ENCODE results near the gene UGT1A10.

The UGT1A10 gene

DNA sequence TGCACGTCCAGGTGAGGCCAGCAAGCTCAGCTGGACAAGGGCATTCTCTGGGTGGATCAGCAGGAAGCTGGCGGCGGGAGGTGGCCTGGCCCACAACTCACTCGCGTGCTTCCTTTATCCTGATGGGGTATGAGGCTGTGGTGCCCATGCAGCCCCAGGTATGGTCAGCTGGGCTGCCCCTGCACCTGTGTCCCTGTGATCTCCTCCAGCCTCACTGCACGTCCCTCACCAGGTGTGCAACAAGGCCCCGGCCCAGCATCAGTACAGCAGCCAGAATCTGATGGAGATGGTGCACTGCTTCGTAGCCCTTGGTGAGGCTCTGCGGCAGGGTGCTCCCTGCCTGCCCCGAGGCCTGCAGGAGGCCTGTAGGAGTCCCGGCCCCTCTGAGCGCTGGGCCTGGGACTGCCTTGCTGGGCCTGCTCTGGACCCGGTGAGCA, 159.5 kb downstream of the UGT1A10 start:
- Histone ChIP-seq H3K79me2 (ENCODE audit: insufficient read depth, low read length) (no peaks in the 10 kb centered on the region), H2AFZ (ENCODE audit: low read length) (no peak overlapping the region), H3K9ac (ENCODE audit: low read depth, low read length, poor library complexity, severe bottlenecking) (no peak overlapping the region), H4K20me1 (ENCODE audit: insufficient read depth, low read length, poor library complexity, severe bottlenecking) (no peaks in the 10 kb centered on the region), H3K4me2 (ENCODE audit: low read depth, low read length, poor library complexity, severe bottlenecking) (no peak overlapping the region), H3K4me1 (ENCODE audit: insufficient read depth, low read length, poor library complexity, severe bottlenecking) (no peaks in the 10 kb centered on the region), H3K9me3 (ENCODE audit: insufficient read depth, low read depth, low read length) (no peaks in the 10 kb centered on the region), H3F3A (ENCODE audit: low read depth) (no peaks in the 10 kb centered on the region), H3K36me3 (ENCODE audit: insufficient read depth, low read length) (no peaks in the 10 kb centered on the region), H3K27me3 (ENCODE audit: insufficient read depth, low read length, poor library complexity, severe bottlenecking) (no peaks in the 10 kb centered on the region), H3K9me2 (replicated peaks; ENCODE audit: low read depth, low read length) (no peaks in the 10 kb centered on the region), H3K4me3 (ENCODE audit: low read length, poor library complexity, severe bottlenecking) (no peak overlapping the region)
- TF ChIP-seq, protein P1, sequence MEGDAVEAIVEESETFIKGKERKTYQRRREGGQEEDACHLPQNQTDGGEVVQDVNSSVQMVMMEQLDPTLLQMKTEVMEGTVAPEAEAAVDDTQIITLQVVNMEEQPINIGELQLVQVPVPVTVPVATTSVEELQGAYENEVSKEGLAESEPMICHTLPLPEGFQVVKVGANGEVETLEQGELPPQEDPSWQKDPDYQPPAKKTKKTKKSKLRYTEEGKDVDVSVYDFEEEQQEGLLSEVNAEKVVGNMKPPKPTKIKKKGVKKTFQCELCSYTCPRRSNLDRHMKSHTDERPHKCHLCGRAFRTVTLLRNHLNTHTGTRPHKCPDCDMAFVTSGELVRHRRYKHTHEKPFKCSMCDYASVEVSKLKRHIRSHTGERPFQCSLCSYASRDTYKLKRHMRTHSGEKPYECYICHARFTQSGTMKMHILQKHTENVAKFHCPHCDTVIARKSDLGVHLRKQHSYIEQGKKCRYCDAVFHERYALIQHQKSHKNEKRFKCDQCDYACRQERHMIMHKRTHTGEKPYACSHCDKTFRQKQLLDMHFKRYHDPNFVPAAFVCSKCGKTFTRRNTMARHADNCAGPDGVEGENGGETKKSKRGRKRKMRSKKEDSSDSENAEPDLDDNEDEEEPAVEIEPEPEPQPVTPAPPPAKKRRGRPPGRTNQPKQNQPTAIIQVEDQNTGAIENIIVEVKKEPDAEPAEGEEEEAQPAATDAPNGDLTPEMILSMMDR (conservative IDR thresholded peaks at IDR 0.05; ENCODE audit: low read length) = no peak
- no peak for TF ChIP-seq EZH2phosphoT487 (IDR thresholded peaks at IDR 0.05; ENCODE audit: borderline replicate concordance)

DNA sequence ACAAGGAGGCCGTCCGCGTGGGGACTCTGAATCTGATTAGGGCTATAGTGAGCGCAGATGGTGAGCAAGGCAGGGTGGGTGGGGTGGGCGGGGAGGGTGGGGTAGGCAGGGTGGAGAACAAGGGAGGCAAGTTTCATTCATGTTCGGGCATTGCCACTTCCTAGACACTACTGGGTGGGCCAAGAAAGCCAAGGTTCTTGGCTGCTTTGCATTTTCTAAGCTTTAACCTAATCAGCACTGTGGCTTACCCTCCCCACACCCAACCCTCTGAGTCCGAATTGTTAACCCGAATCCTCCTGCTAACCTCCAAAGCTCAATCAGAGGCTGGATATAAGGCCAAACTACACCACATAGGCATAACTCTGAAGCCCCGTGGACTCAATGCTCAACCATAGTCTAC, 160.0 kb downstream of the UGT1A10 start:
- H3K4me3 ChIP-seq (ENCODE audit: low read length, poor library complexity, severe bottlenecking) = no peak overlapping the region
- no peak overlapping the region for H3K4me2 ChIP-seq (ENCODE audit: low read depth, low read length, poor library complexity, severe bottlenecking)
- no peaks in the 10 kb centered on the region for H3K79me2 ChIP-seq (ENCODE audit: insufficient read depth, low read length)
- H3K9me3 ChIP-seq (ENCODE audit: insufficient read depth, low read depth, low read length) = no peaks in the 10 kb centered on the region
- no peaks in the 10 kb centered on the region for H4K20me1 ChIP-seq (ENCODE audit: insufficient read depth, low read length, poor library complexity, severe bottlenecking)
- no peaks in the 10 kb centered on the region for H3K9me2 ChIP-seq (replicated peaks; ENCODE audit: low read depth, low read length)
- no peaks in the 10 kb centered on the region for H3K27me3 ChIP-seq (ENCODE audit: insufficient read depth, low read length, poor library complexity, severe bottlenecking)
- no peak overlapping the region for H3K9ac ChIP-seq (ENCODE audit: low read depth, low read length, poor library complexity, severe bottlenecking)
- TF ChIP-seq, protein P1 (conservative IDR thresholded peaks at IDR 0.05; ENCODE audit: low read length) = no peak
- no peak overlapping the region for H2AFZ ChIP-seq (ENCODE audit: low read length)
- H3F3A ChIP-seq (ENCODE audit: low read depth) = no peaks in the 10 kb centered on the region
- H3K4me1 ChIP-seq (ENCODE audit: insufficient read depth, low read length, poor library complexity, severe bottlenecking) = no peaks in the 10 kb centered on the region
- no peaks in the 10 kb centered on the region for H3K36me3 ChIP-seq (ENCODE audit: insufficient read depth, low read length)

DNA sequence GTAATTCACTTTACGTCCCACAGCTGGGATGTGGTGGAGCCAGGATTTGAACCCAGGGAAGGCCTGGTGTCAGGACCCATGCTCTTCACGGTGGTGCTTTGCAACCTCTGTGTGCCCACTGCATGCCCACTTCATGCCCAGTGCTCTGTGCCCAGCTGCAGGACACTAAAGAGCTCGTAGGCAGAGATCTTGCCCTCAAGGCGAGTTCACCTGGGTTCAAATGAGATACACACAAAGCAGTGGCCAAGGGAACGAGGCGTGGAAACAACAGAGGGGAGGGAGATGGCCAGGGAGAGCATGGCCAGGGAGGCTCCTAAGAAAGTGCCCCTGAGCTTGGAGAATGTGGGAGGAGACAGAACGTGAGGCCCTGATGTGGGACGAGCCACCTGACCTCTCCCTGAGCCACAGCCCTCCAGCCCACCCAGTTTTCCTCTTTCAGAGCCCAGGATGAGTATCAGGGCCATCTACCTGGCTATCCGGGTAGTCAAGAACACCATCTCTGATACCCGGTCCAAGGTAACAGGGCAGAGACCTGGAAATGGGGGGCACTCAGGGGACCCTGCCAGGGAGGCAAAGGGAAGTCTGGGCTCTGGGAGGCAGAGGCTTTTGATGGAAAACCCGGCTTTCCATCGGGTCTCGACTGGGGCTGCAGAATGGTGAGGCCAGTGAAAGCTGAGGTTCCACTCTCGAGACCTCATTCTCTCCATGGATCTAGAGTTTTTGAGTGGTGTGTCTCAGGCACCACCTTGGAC, 162.3 kb downstream of the UGT1A10 start:
- H2AFZ ChIP-seq (ENCODE audit: low read length) = no peak overlapping the region
- H3K27me3 ChIP-seq (ENCODE audit: insufficient read depth, low read length, poor library complexity, severe bottlenecking) = no peaks in the 10 kb centered on the region
- H3K9me2 ChIP-seq (replicated peaks; ENCODE audit: low read depth, low read length) = no peaks in the 10 kb centered on the region
- H3K9me3 ChIP-seq (ENCODE audit: insufficient read depth, low read depth, low read length) = no peaks in the 10 kb centered on the region
- no peaks in the 10 kb centered on the region for H3F3A ChIP-seq (ENCODE audit: low read depth)
- H3K9ac ChIP-seq (ENCODE audit: low read depth, low read length, poor library complexity, severe bottlenecking) = no peak overlapping the region
- no peaks in the 10 kb centered on the region for H3K79me2 ChIP-seq (ENCODE audit: insufficient read depth, low read length)
- no peaks in the 10 kb centered on the region for H4K20me1 ChIP-seq (ENCODE audit: insufficient read depth, low read length, poor library complexity, severe bottlenecking)
- H3K4me2 ChIP-seq (ENCODE audit: low read depth, low read length, poor library complexity, severe bottlenecking) = no peak overlapping the region
- no peaks in the 10 kb centered on the region for H3K4me1 ChIP-seq (ENCODE audit: insufficient read depth, low read length, poor library complexity, severe bottlenecking)
- H3K4me3 ChIP-seq (ENCODE audit: low read length, poor library complexity, severe bottlenecking) = no peak overlapping the region
- no peaks in the 10 kb centered on the region for H3K36me3 ChIP-seq (ENCODE audit: insufficient read depth, low read length)
- TF ChIP-seq EZH2phosphoT487 (IDR thresholded peaks at IDR 0.05; ENCODE audit: borderline replicate concordance) = no peak

All from Loucy (cell line).